Measurements from ENCODE around the gene MYLK4. TPM values are rescaled to one million over a fixed set of nuclear protein-coding genes. Genes with fewer than 3 reads are reported as not detected.
A peak's percentile ranks its signal among the peaks of the same experiment; 100 is the strongest.

Gene MYLK4
- total and polyA plus RNA-seq, 4 donors = 0.27 to 1.6 (median 1.0) TPM

GRCh38 chr6:2734488-2735166 lies 16.1 kb downstream of the MYLK4 start:
- Histone ChIP-seq H3K9ac (ENCODE audit: insufficient read depth in 1 of 2, low read length in 2 of 2) (no peak overlapping the region), H3K27ac (ENCODE audit: low read depth in 1 of 2, low read length in 1 of 2) (peak overlapping the region in 1 of 2 donors; percentile 37), H3K27me3 (ENCODE audit: control insufficient read depth in 3 of 3, insufficient read depth in 3 of 3, low read length in 2 of 3) (no peaks in the 10 kb centered on the region), H3K4me1 (ENCODE audit: control insufficient read depth in 5 of 5, insufficient read depth in 5 of 5, low read length in 5 of 5) (peaks cover 0 to 5% (median 3%) of the 10 kb centered on the region in 5 donors), H3K4me3 (no peak overlapping the region), H3K9me3 (ENCODE audit: control insufficient read depth in 4 of 4, insufficient read depth in 3 of 4, low read length in 3 of 4) (no peaks in the 10 kb centered on the region), H3K36me3 (ENCODE audit: control insufficient read depth in 4 of 4, insufficient read depth in 4 of 4, low read length in 4 of 4) (no peaks in the 10 kb centered on the region)
- WGBS, 2 donors = 85 to 92% methylated on average over 2 of the region's 2 CpGs
- no peak for DNase-seq
- ATAC-seq (ENCODE audit: insufficient read depth, low FRiP score) = no peak
- no peak for TF ChIP-seq CTCF (IDR thresholded peaks at IDR 0.05; ENCODE audit: control extremely low read depth, extremely low read depth)

- ATAC-seq (ENCODE audit: insufficient read depth, low FRiP score) (no peak), DNase-seq (no peak)
- H3K36me3 ChIP-seq (ENCODE audit: control insufficient read depth in 4 of 4, insufficient read depth in 4 of 4, low read length in 4 of 4) = no peaks in the 10 kb centered on the region
- H3K4me3 ChIP-seq = no peak overlapping the region
- WGBS, 2 donors = 86 to 89% methylated on average over 22 of the region's 22 CpGs
- no peak overlapping the region for H3K9ac ChIP-seq (ENCODE audit: insufficient read depth in 1 of 2, low read length in 2 of 2)
- TF ChIP-seq CTCF (IDR thresholded peaks at IDR 0.05; ENCODE audit: control extremely low read depth, extremely low read depth) = no peak
- peak overlapping the region in 1 of 2 donors; percentile 82 for H3K27ac ChIP-seq (ENCODE audit: low read depth in 1 of 2, low read length in 1 of 2)
- H3K9me3 ChIP-seq (ENCODE audit: control insufficient read depth in 4 of 4, insufficient read depth in 3 of 4, low read length in 3 of 4) = no peaks in the 10 kb centered on the region
- no peaks in the 10 kb centered on the region for H3K27me3 ChIP-seq (ENCODE audit: control insufficient read depth in 3 of 3, insufficient read depth in 3 of 3, low read length in 2 of 3)
- H3K4me1 ChIP-seq (ENCODE audit: control insufficient read depth in 5 of 5, insufficient read depth in 5 of 5, low read length in 5 of 5) = peaks cover 0 to 5% (median 3%) of the 10 kb centered on the region in 5 donors
Measured at GRCh38 chr6:2733736-2734480, 16.8 kb downstream of the MYLK4 start.

- Histone ChIP-seq H3K27ac (ENCODE audit: low read depth in 1 of 2, low read length in 1 of 2) (peak overlapping the region in 1 of 2 donors; percentile 82), H3K27me3 (ENCODE audit: control insufficient read depth in 3 of 3, insufficient read depth in 3 of 3, low read length in 2 of 3) (no peaks in the 10 kb centered on the region), H3K4me1 (ENCODE audit: control insufficient read depth in 5 of 5, insufficient read depth in 5 of 5, low read length in 5 of 5) (peaks cover 0 to 5% (median 3%) of the 10 kb centered on the region in 5 donors), H3K4me3 (no peak overlapping the region), H3K36me3 (ENCODE audit: control insufficient read depth in 4 of 4, insufficient read depth in 4 of 4, low read length in 4 of 4) (no peaks in the 10 kb centered on the region), H3K9ac (ENCODE audit: insufficient read depth in 1 of 2, low read length in 2 of 2) (no peak overlapping the region), H3K9me3 (ENCODE audit: control insufficient read depth in 4 of 4, insufficient read depth in 3 of 4, low read length in 3 of 4) (no peaks in the 10 kb centered on the region)
- ATAC-seq (ENCODE audit: insufficient read depth, low FRiP score) (peak; percentile 66), DNase-seq (peak in 1 of 3 donors; percentile 43)
- no peak for TF ChIP-seq CTCF (IDR thresholded peaks at IDR 0.05; ENCODE audit: control extremely low read depth, extremely low read depth)
- WGBS, 2 donors = 31 to 69% methylated on average over 5 of the region's 5 CpGs
Measured at GRCh38 chr6:2733324-2733723, 17.4 kb downstream of the MYLK4 start.

All from lung (tissue), 12 donors.